Measurements from ENCODE around the gene ZC3H7A. TPM values are rescaled to one million over a fixed set of nuclear protein-coding genes. Genes with fewer than 3 reads are reported as not detected.

The ZC3H7A gene
- total and polyA plus RNA-seq, 2 of the 8 experiments (the other 6 are each of a cell fraction or from before 2014, with no cell fraction given), result 32.0 to 55.9 TPM

GRCh38 chr16:11843206-11843605, 46.1 kb upstream of the ZC3H7A start:
- no peak overlapping the region for H2BK120ac ChIP-seq (replicated peaks; ENCODE audit: low read depth, low read length)
- no peak overlapping the region for H4K91ac ChIP-seq (replicated peaks; ENCODE audit: insufficient read length, low read length)
- H3K9me3 ChIP-seq (ENCODE audit: insufficient read depth in 2 of 2, low read depth in 1 of 2, low read length in 1 of 2), result no peaks in the 10 kb centered on the region
- no peak overlapping the region for H3K4me3 ChIP-seq (ENCODE audit: extremely low read depth in 1 of 4, insufficient read depth in 2 of 4, low read depth in 3 of 4, low read length in 4 of 4)
- ChIA-PET CTCF (ENCODE audit: partially characterized antibody) (no interaction called here), POLR2A (ENCODE audit: partially characterized antibody) (interaction anchor here (0.9 to 7.3 kb wide), 4 partner anchors 7 to 52 kb away, joined by 3 to 59 read pairs (median 3); no protein-coding TSS in a partner anchor)
- H2BK12ac ChIP-seq (ENCODE audit: low read depth, low read length), result no peak overlapping the region
- peaks cover 11 to 19% of the 10 kb centered on the region in 2 experiments for H4K20me1 ChIP-seq (replicated peaks in 1 of 2; ENCODE audit: control insufficient read depth in 1 of 2, insufficient read depth in 2 of 2, low read length in 2 of 2)
- peaks cover 0 to 35% of the 10 kb centered on the region in 2 experiments; a peak in 3 of 4 replicates for H3K79me2 ChIP-seq (ENCODE audit: control insufficient read depth in 1 of 2, insufficient read depth in 2 of 2, low read length in 2 of 2)
- H3K23ac ChIP-seq (ENCODE audit: insufficient read length), result no peak overlapping the region
- H3K4me2 ChIP-seq (ENCODE audit: insufficient read depth in 1 of 2, low read depth in 2 of 2, low read length in 2 of 2), result no peak overlapping the region
- H3K27me3 ChIP-seq (replicated peaks in 1 of 4; ENCODE audit: control insufficient read depth in 3 of 4, extremely low read depth in 1 of 4, insufficient read depth in 3 of 4, low read length in 3 of 4), result no peaks in the 10 kb centered on the region
- no peak overlapping the region for H2AK5ac ChIP-seq (ENCODE audit: low read depth, low read length)
- no peak overlapping the region for H2BK5ac ChIP-seq (ENCODE audit: low read depth, low read length)
- no peak overlapping the region for H3K56ac ChIP-seq (replicated peaks; ENCODE audit: insufficient read length, low read depth, low read length)
- no peaks in the 10 kb centered on the region for H3K4me1 ChIP-seq (replicated peaks in 1 of 4; ENCODE audit: control insufficient read depth in 3 of 4, insufficient read depth in 4 of 4, low read length in 3 of 4)
- H4K8ac ChIP-seq (ENCODE audit: extremely low read depth, insufficient read depth, low read length), result no peak overlapping the region
- H4K5ac ChIP-seq (ENCODE audit: insufficient read length, low read depth, low read length), result no peak overlapping the region
- H3K4ac ChIP-seq (replicated peaks; ENCODE audit: insufficient read length, low read depth, low read length), result no peak overlapping the region
- H3K36me3 ChIP-seq (ENCODE audit: control insufficient read depth in 2 of 4, insufficient read depth in 4 of 4, low read length in 3 of 4), result peaks cover 60 to 97% (median 85%) of the 10 kb centered on the region in 4 experiments
- no peak for FAIRE-seq
- H3K27ac ChIP-seq (ENCODE audit: low read depth, low read length), result no peak overlapping the region
- no peak overlapping the region for H2AFZ ChIP-seq (ENCODE audit: low read length)
- H2BK20ac ChIP-seq (ENCODE audit: low read length), result no peak overlapping the region
- no peaks in the 10 kb centered on the region for H3K23me2 ChIP-seq (ENCODE audit: low read depth, low read length)
- no peak for DNase-seq (ENCODE audit: low read depth in 1 of 2, low spot score in 2 of 2)
- WGBS, 2 experiments (ENCODE audit: extremely low coverage in 1 of 2, insufficient coverage in 1 of 2, insufficient read length in 1 of 2, insufficient replicate concordance in 2 of 2, low coverage in 1 of 2, low lambda C conversion rate in 2 of 2, missing lambda C conversion rate in 1 of 2), result 93% methylated on average over 11 of the region's 11 CpGs; no CpG with 5 or more reads in 1 of the 2 experiments
- TF ChIP-seq POLR2AphosphoS5 (IDR thresholded peaks at IDR 0.05; ENCODE audit: low read depth, low read length) (peak; percentile 36; the same call in 1 of the 2 replicates), NRF1 (IDR thresholded peaks at IDR 0.05; ENCODE audit: low read depth, low read length) (no peak)
- no peak overlapping the region for H2BK15ac ChIP-seq (ENCODE audit: low read length)
- H3K18ac ChIP-seq (ENCODE audit: extremely low read depth, low read length), result no peak overlapping the region
- no peak overlapping the region for H3K14ac ChIP-seq (ENCODE audit: insufficient read length)
- H3K9ac ChIP-seq (replicated peaks in 1 of 4; ENCODE audit: extremely low read depth in 1 of 4, low read depth in 3 of 4, low read length in 3 of 4), result no peak overlapping the region
- peaks cover 7% of the 10 kb centered on the region for H3K79me1 ChIP-seq (ENCODE audit: low read depth, low read length)
